Left ventricle myocardium inferior (tissue), 1 donor: ENCODE results near the gene HMGB4. TPM values are rescaled to one million over a fixed set of nuclear protein-coding genes. Genes with fewer than 3 reads are reported as not detected.

Experiments
- DNase-seq: peaks from one replicate; pipeline ENCODE4 v3.0.0-alpha.2; 2020
- H3K27ac ChIP-seq: fragments of 200-600 bp; replicated peaks from 2 replicates; pipeline ENCODE4 v1.8.0; 2021
- H3K27me3 ChIP-seq: fragments of 200-600 bp; 2 replicates; pipeline ENCODE4 v1.8.0; 2021; ENCODE audit warnings: low read depth
- H3K36me3 ChIP-seq: fragments of 200-600 bp; 2 replicates; pipeline ENCODE4 v1.8.0; 2021
- H3K4me1 ChIP-seq: fragments of 200-600 bp; 2 replicates; pipeline ENCODE4 v1.8.0; 2021
- H3K4me3 ChIP-seq: fragments of 200-600 bp; 2 replicates; pipeline ENCODE4 v1.8.0; 2021; ENCODE audit warnings: mild to moderate bottlenecking, moderate library complexity
- H3K9me3 ChIP-seq: fragments of 200-600 bp; replicated peaks from 2 replicates; pipeline ENCODE4 v1.8.0; 2021
- intact Hi-C: fragments of 100-400 bp; cut with micrococcal nuclease; formaldehyde crosslinking; loops from one replicate; pipeline ENCODE4 v1.11.0; 2022
- total RNA-seq: library from RNA; stranded (reverse); fragmentation: NEBNext Ultra II Directional; extraction: Animal tissue kit (Norgen Biotek cat#: 25700); gene quantifications from one replicate; pipeline ENCODE4 v1.2.1, GENCODE V29; 2021
- TF ChIP-seq, protein P1 (sequence below): fragments of 200-600 bp; IDR thresholded peaks from 2 replicates; pipeline ENCODE4 v1.8.0; 2021; ENCODE audit warnings: antibody characterized with exemption, mild to moderate bottlenecking, borderline replicate concordance
- donor health status: DM: no; HTN: yes; CAD: no; lungs with severe emphysema.

Gene HMGB4
- total RNA-seq, 1 donor from 2014 or later = not detected

DNA sequence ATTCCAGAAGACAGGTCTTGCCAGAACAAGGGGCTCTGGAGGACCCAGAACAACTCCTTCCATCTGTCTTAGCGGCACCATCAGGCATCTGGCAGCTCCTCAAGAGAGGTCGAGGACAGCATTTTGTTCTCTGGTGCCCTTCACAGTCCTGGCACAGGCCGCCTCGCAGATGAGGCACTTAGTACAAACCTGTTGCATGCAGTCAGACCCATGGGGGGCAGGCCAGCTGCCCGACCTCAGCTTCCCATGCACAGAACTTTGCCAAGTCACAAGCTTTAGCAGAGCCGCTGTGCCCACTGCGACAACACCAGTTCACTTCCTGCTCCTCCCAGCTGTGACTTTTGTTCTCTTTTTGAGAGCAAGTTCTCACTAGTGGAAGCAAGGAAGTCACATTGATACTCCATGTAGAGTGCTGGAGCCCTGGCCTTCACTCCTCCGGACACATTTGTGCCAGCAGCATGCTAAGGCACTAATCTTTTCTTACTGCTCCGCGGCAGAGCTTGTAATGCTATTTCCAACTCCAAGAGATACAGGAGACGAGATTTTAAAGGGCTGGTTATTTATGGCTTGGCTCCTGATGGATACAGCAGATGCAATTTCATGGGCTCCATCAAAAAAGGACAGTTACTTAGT lies 44.6 kb downstream of the HMGB4 start:
- Histone ChIP-seq H3K4me1 (peaks cover 7% of the 10 kb centered on the region), H3K27ac (no peak overlapping the region), H3K36me3 (no peaks in the 10 kb centered on the region), H3K27me3 (peaks cover 53% of the 10 kb centered on the region), H3K4me3 (no peak overlapping the region), H3K9me3 (no peaks in the 10 kb centered on the region)
- TF ChIP-seq, protein P1, sequence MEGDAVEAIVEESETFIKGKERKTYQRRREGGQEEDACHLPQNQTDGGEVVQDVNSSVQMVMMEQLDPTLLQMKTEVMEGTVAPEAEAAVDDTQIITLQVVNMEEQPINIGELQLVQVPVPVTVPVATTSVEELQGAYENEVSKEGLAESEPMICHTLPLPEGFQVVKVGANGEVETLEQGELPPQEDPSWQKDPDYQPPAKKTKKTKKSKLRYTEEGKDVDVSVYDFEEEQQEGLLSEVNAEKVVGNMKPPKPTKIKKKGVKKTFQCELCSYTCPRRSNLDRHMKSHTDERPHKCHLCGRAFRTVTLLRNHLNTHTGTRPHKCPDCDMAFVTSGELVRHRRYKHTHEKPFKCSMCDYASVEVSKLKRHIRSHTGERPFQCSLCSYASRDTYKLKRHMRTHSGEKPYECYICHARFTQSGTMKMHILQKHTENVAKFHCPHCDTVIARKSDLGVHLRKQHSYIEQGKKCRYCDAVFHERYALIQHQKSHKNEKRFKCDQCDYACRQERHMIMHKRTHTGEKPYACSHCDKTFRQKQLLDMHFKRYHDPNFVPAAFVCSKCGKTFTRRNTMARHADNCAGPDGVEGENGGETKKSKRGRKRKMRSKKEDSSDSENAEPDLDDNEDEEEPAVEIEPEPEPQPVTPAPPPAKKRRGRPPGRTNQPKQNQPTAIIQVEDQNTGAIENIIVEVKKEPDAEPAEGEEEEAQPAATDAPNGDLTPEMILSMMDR = no peak
- DNase-seq = no peak
- intact Hi-C loops = no loop called here
